ENCODE data around the gene DHRS7B. TPM values are rescaled to one million over a fixed set of nuclear protein-coding genes. Genes with fewer than 3 reads are reported as not detected.

The DHRS7B gene
- polyA plus RNA-seq, 1 of the 3 experiments (the other 2 are of a cell fraction), result 17.8 TPM

- no peak for DNase-seq
- H3K4me2 ChIP-seq, result no peak overlapping the region
- H3K36me3 ChIP-seq (replicated peaks in 1 of 2; ENCODE audit: control insufficient read depth in 1 of 2, insufficient read depth in 2 of 2, low read length in 1 of 2), result no peaks in the 10 kb centered on the region
- no peak overlapping the region for H3K4me3 ChIP-seq (ENCODE audit: low read depth in 2 of 2, low read length in 1 of 2)
- H2AFZ ChIP-seq (ENCODE audit: low read depth), result no peak overlapping the region
- H3K27me3 ChIP-seq (ENCODE audit: insufficient read depth), result no peaks in the 10 kb centered on the region
- no peak overlapping the region for H3K9ac ChIP-seq
- CTCF ChIA-PET, result interaction anchor here (1.1 to 1.4 kb wide), 2 partner anchors 15 to 379 kb away, joined by 3 read pairs; no protein-coding TSS in a partner anchor
- H3F3A ChIP-seq (replicated peaks; ENCODE audit: insufficient read depth), result no peaks in the 10 kb centered on the region
- no peaks in the 10 kb centered on the region for H3K4me1 ChIP-seq (ENCODE audit: control insufficient read depth in 1 of 2, insufficient read depth in 2 of 2, low read depth in 1 of 2, low read length in 1 of 2)
- POLR2A ChIA-PET, result no interaction called here
- no peak overlapping the region for H3K27ac ChIP-seq (ENCODE audit: low read depth in 2 of 2, low read length in 1 of 2)
- H3K9me3 ChIP-seq, result 0 out of 2 replicates have a peak, but pooled peaks cover 5% of the 10 kb centered on the region
- WGBS (ENCODE audit: low lambda C conversion rate), result 62% methylated on average over 2 of the region's 2 CpGs
- no peaks in the 10 kb centered on the region for H4K20me1 ChIP-seq (ENCODE audit: insufficient read depth)
- no peak for TF ChIP-seq EP300 (IDR thresholded peaks at IDR 0.05; ENCODE audit: borderline replicate concordance in 1 of 2, low read depth in 1 of 2, low read length in 1 of 2)
- H3K9me2 ChIP-seq, result no peaks in the 10 kb centered on the region
- peaks cover 17% of the 10 kb centered on the region for H3K79me2 ChIP-seq (ENCODE audit: insufficient read depth)
Measured at GRCh38 chr17:21134559-21134958, 7.8 kb downstream of the DHRS7B start.

GRCh38 chr17:21140911-21141310 is 14.1 kb downstream of the DHRS7B start:
- Histone ChIP-seq H3K36me3 (replicated peaks in 1 of 2; ENCODE audit: control insufficient read depth in 1 of 2, insufficient read depth in 2 of 2, low read length in 1 of 2) (no peaks in the 10 kb centered on the region), H3K9me2 (no peaks in the 10 kb centered on the region), H4K20me1 (ENCODE audit: insufficient read depth) (no peaks in the 10 kb centered on the region), H3K9me3 (no peaks in the 10 kb centered on the region), H3K27ac (ENCODE audit: low read depth in 2 of 2, low read length in 1 of 2) (no peak overlapping the region), H3K4me1 (ENCODE audit: control insufficient read depth in 1 of 2, insufficient read depth in 2 of 2, low read depth in 1 of 2, low read length in 1 of 2) (peaks cover 0 to 9% of the 10 kb centered on the region in 2 experiments; a peak in 1 of 4 replicates), H3K4me3 (ENCODE audit: low read depth in 2 of 2, low read length in 1 of 2) (no peak overlapping the region), H3K9ac (no peak overlapping the region), H2AFZ (ENCODE audit: low read depth) (no peak overlapping the region), H3K27me3 (ENCODE audit: insufficient read depth) (no peaks in the 10 kb centered on the region), H3F3A (replicated peaks; ENCODE audit: insufficient read depth) (no peaks in the 10 kb centered on the region), H3K4me2 (no peak overlapping the region), H3K79me2 (ENCODE audit: insufficient read depth) (peaks cover 4% of the 10 kb centered on the region; the same call in 1 of the 2 replicates)
- 90% methylated on average over 6 of the region's 6 CpGs for WGBS (ENCODE audit: low lambda C conversion rate)
- ChIA-PET POLR2A (no interaction called here), CTCF (interaction anchor here (1.8 to 6.8 kb wide), 2 partner anchors 12 to 21 kb away, joined by 4 to 42 read pairs; no protein-coding TSS in a partner anchor)
- no peak for DNase-seq
- TF ChIP-seq POLR2AphosphoS5 (IDR thresholded peaks at IDR 0.05; ENCODE audit: low read depth, low read length) (no peak), RXRA (IDR thresholded peaks at IDR 0.05; ENCODE audit: borderline replicate concordance, low read depth) (no peak), TCF12 (IDR thresholded peaks at IDR 0.05) (no peak), FOXJ3 (CRISPR knock-in tag; IDR thresholded peaks at IDR 0.05) (no peak), NFIC (IDR thresholded peaks at IDR 0.05; ENCODE audit: borderline replicate concordance) (no peak), ZBTB33 (IDR thresholded peaks at IDR 0.05; ENCODE audit: borderline replicate concordance, low read depth) (no peak), RAD21 (IDR thresholded peaks at IDR 0.05; ENCODE audit: low read length) (no peak), RFX5 (IDR thresholded peaks at IDR 0.05; ENCODE audit: low read length) (no peak), YY1 (IDR thresholded peaks at IDR 0.05; ENCODE audit: low read depth) (no peak), CTCF (IDR thresholded peaks at IDR 0.05) (no peak), USF2 (IDR thresholded peaks at IDR 0.05; ENCODE audit: borderline replicate concordance, low read depth, low read length) (no peak), USF1 (IDR thresholded peaks at IDR 0.05; ENCODE audit: borderline replicate concordance, low read depth) (no peak)

Data from SK-N-SH (cell line).